ENCODE results near the gene METTL21C.
A peak's percentile ranks its signal among the peaks of the same experiment; 100 is the strongest.

METTL21C gene

GRCh38 chr13:102697264-102697663 is 2.4 kb upstream of the METTL21C start:
- DNase-seq, result no peak

GRCh38 chr13:102696465-102696864 is 1.6 kb upstream of the METTL21C start:
- DNase-seq, result no peak

GRCh38 chr13:102693776-102694175 is 1.1 kb downstream of the METTL21C start:
- DNase-seq, result no peak

GRCh38 chr13:102693250-102693649 is 1.6 kb downstream of the METTL21C start:
- no peak for DNase-seq

GRCh38 chr13:102692491-102692826 is 2.4 kb downstream of the METTL21C start:
- DNase-seq, result no peak

GRCh38 chr13:102690883-102691282 is 4.0 kb downstream of the METTL21C start:
- DNase-seq, result no peak

GRCh38 chr13:102688306-102688973 is 6.4 kb downstream of the METTL21C start:
- no peak for DNase-seq

GRCh38 chr13:102687520-102687919 is 7.3 kb downstream of the METTL21C start:
- no peak for DNase-seq

- no peak for DNase-seq
These were observed 8.8 kb downstream of the METTL21C start for GRCh38 chr13:102686024-102686423.

- DNase-seq, result no peak
These were observed 11.2 kb downstream of the METTL21C start for GRCh38 chr13:102683637-102684036.

- peak; percentile 12 for DNase-seq
These were observed 12.1 kb downstream of the METTL21C start for GRCh38 chr13:102682727-102683126.

- no peak for DNase-seq
These were observed 12.6 kb downstream of the METTL21C start for GRCh38 chr13:102682211-102682610.

GRCh38 chr13:102680842-102681740 is 13.8 kb downstream of the METTL21C start:
- DNase-seq, result peak; percentile 13

GRCh38 chr13:102680133-102680717 is 14.6 kb downstream of the METTL21C start:
- no peak for DNase-seq

GRCh38 chr13:102679449-102680132 is 15.3 kb downstream of the METTL21C start:
- DNase-seq, result no peak

- no peak for DNase-seq
These were observed 16.3 kb downstream of the METTL21C start for GRCh38 chr13:102678339-102679107.

GRCh38 chr13:102677122-102677521 is 17.7 kb downstream of the METTL21C start:
- DNase-seq, result no peak

GRCh38 chr13:102675115-102675514 is 19.7 kb downstream of the METTL21C start:
- DNase-seq, result no peak

GRCh38 chr13:102670130-102670529 is 24.7 kb downstream of the METTL21C start:
- no peak for DNase-seq

- DNase-seq, result no peak
These were observed 26.9 kb downstream of the METTL21C start for GRCh38 chr13:102667911-102668310.

GRCh38 chr13:102667023-102667422 is 27.8 kb downstream of the METTL21C start:
- no peak for DNase-seq

GRCh38 chr13:102659168-102659713 is 35.6 kb downstream of the METTL21C start:
- no peak for DNase-seq

Data from activated CD4-positive, alpha-beta T cell treated with anti-CD3 and anti-CD28 coated beads, Interleukin-2, amount 50 U/mL, for 16 hours (primary cell).